ENCODE data around the gene NABP2.

NABP2 gene

DNA sequence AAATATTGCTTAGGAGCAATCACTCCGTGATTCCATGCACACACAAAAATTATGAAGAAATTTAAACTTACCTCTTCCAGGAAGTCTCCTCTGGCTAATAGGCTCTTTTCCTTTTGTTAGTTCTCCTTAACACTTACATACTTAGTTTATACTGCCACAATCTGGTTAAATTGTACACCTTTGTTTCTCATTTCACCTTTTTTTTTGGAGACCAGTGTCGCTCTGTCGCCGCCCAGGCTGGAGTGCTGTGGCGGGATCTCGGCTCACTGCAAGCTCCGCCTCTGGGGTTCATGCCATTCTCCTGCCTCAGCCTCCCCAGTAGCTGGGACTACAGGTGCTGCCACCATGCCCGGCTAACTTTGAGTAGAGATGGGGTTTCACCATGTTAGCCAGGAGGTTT is 36.2 kb downstream of the NABP2 start:
- no peak for TF ChIP-seq EZH2 (IDR thresholded peaks at IDR 0.05; ENCODE audit: borderline replicate concordance, low read depth, low read length, severe bottlenecking)
- TF ChIP-seq, protein P1, sequence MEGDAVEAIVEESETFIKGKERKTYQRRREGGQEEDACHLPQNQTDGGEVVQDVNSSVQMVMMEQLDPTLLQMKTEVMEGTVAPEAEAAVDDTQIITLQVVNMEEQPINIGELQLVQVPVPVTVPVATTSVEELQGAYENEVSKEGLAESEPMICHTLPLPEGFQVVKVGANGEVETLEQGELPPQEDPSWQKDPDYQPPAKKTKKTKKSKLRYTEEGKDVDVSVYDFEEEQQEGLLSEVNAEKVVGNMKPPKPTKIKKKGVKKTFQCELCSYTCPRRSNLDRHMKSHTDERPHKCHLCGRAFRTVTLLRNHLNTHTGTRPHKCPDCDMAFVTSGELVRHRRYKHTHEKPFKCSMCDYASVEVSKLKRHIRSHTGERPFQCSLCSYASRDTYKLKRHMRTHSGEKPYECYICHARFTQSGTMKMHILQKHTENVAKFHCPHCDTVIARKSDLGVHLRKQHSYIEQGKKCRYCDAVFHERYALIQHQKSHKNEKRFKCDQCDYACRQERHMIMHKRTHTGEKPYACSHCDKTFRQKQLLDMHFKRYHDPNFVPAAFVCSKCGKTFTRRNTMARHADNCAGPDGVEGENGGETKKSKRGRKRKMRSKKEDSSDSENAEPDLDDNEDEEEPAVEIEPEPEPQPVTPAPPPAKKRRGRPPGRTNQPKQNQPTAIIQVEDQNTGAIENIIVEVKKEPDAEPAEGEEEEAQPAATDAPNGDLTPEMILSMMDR (IDR thresholded peaks at IDR 0.05; ENCODE audit: borderline replicate concordance, extremely low read depth, low read length, poor library complexity, severe bottlenecking), result no peak
- no peak overlapping the region for H2AFZ ChIP-seq (ENCODE audit: low read depth, low read length)
- peaks cover 10% of the 10 kb centered on the region; the same call in 1 of the 2 replicates for H4K20me1 ChIP-seq (ENCODE audit: insufficient read depth, low read length)
- no peak overlapping the region for H3K9ac ChIP-seq (ENCODE audit: low read depth, low read length)
- DNase-seq, result no peak
- peaks cover 27% of the 10 kb centered on the region for H3K79me2 ChIP-seq (ENCODE audit: insufficient read depth, low read length)
- no peak overlapping the region for H3K4me2 ChIP-seq (ENCODE audit: insufficient read depth, low read length)
- H3K36me3 ChIP-seq (ENCODE audit: insufficient read depth, low read length), result peaks cover 25% of the 10 kb centered on the region
- no peak overlapping the region for H3K27ac ChIP-seq (ENCODE audit: low read length)
- H3K9me3 ChIP-seq (ENCODE audit: insufficient read depth, low read length, severe bottlenecking), result no peaks in the 10 kb centered on the region
- H3K27me3 ChIP-seq (ENCODE audit: insufficient read depth, low read length, poor library complexity), result no peaks in the 10 kb centered on the region
- ATAC-seq (ENCODE audit: insufficient read depth, low read depth), result no peak
- H3K4me3 ChIP-seq (ENCODE audit: low read depth in 1 of 2, low read length in 2 of 2), result no peak overlapping the region
- H3K4me1 ChIP-seq (ENCODE audit: insufficient read depth, low read length), result peaks cover 31% of the 10 kb centered on the region

DNA sequence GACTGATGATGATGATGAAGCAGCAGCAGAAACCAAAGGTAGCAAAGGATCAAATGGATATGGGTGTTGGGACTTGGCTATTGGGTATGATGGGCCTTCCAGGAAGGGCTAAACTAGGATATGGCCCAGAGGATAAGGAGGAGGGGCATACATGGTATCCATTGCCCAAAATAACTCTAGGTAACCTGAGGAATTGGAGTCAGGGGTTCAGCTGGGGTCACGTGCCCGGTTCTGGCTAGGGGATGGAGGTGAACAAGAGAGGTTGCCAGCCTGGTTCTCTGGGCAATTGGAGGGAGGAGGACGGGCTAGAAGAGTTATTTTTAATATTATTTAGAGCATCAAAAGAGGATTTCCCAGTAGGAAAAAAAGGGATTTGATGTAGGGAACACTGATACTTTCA is 36.8 kb downstream of the NABP2 start:
- H3K27ac ChIP-seq (ENCODE audit: low read length), result no peak overlapping the region
- peaks cover 31% of the 10 kb centered on the region for H3K4me1 ChIP-seq (ENCODE audit: insufficient read depth, low read length)
- H3K4me3 ChIP-seq (ENCODE audit: low read depth in 1 of 2, low read length in 2 of 2), result no peak overlapping the region
- H2AFZ ChIP-seq (ENCODE audit: low read depth, low read length), result no peak overlapping the region
- H3K36me3 ChIP-seq (ENCODE audit: insufficient read depth, low read length), result peaks cover 20% of the 10 kb centered on the region
- DNase-seq, result no peak
- no peaks in the 10 kb centered on the region for H3K27me3 ChIP-seq (ENCODE audit: insufficient read depth, low read length, poor library complexity)
- ATAC-seq (ENCODE audit: insufficient read depth, low read depth), result no peak
- H3K9ac ChIP-seq (ENCODE audit: low read depth, low read length), result no peak overlapping the region
- H3K79me2 ChIP-seq (ENCODE audit: insufficient read depth, low read length), result peaks cover 22% of the 10 kb centered on the region
- H4K20me1 ChIP-seq (ENCODE audit: insufficient read depth, low read length), result peaks cover 10% of the 10 kb centered on the region; the same call in 1 of the 2 replicates
- no peaks in the 10 kb centered on the region for H3K9me3 ChIP-seq (ENCODE audit: insufficient read depth, low read length, severe bottlenecking)
- H3K4me2 ChIP-seq (ENCODE audit: insufficient read depth, low read length), result no peak overlapping the region
- TF ChIP-seq, protein P1 (IDR thresholded peaks at IDR 0.05; ENCODE audit: borderline replicate concordance, extremely low read depth, low read length, poor library complexity, severe bottlenecking), result no peak
- no peak for TF ChIP-seq EZH2 (IDR thresholded peaks at IDR 0.05; ENCODE audit: borderline replicate concordance, low read depth, low read length, severe bottlenecking)

DNA sequence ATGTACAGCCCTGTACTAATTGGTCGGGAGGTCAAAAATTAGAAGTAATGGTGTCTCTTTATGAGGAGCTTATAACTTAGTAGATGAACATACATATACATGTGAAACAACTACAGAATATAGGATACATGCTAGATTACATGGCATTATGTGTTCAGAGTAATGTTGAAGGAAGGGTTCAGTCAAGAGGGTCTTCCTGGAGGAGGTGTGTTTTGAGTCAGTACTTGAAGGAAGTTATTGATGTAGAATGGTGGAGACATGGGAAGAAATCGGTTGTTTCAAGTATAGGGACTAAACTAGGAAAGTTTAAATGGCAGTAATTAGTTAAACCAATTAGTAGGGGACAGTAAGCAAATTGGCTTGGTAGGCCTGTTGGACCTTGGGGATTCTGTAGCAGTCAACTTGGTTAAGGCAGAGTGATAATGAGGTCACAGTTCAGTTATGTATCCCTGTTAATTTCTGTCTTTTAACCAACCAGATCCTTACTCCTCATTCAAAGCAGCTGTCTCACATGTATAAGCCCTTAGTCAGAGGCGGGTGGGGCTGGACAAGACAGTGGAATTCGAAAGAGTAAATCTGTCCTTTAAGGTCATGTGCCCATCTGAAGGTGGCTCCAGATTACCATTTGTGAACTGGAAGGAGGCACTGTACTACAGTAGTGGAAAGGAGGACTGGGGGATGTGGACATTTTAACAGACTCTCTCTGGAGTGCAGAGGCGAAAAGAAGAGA is 37.5 kb downstream of the NABP2 start:
- no peaks in the 10 kb centered on the region for H3K9me3 ChIP-seq (ENCODE audit: insufficient read depth, low read length, severe bottlenecking)
- ATAC-seq (ENCODE audit: insufficient read depth, low read depth), result no peak
- no peak overlapping the region for H2AFZ ChIP-seq (ENCODE audit: low read depth, low read length)
- DNase-seq, result no peak
- no peaks in the 10 kb centered on the region for H3K27me3 ChIP-seq (ENCODE audit: insufficient read depth, low read length, poor library complexity)
- no peak overlapping the region for H3K9ac ChIP-seq (ENCODE audit: low read depth, low read length)
- no peak overlapping the region for H3K4me3 ChIP-seq (ENCODE audit: low read depth in 1 of 2, low read length in 2 of 2)
- H3K4me1 ChIP-seq (ENCODE audit: insufficient read depth, low read length), result peaks cover 30% of the 10 kb centered on the region
- peaks cover 7% of the 10 kb centered on the region; the same call in 1 of the 2 replicates for H4K20me1 ChIP-seq (ENCODE audit: insufficient read depth, low read length)
- TF ChIP-seq EZH2 (IDR thresholded peaks at IDR 0.05; ENCODE audit: borderline replicate concordance, low read depth, low read length, severe bottlenecking), result no peak
- TF ChIP-seq, protein P1 (IDR thresholded peaks at IDR 0.05; ENCODE audit: borderline replicate concordance, extremely low read depth, low read length, poor library complexity, severe bottlenecking), result no peak
- H3K36me3 ChIP-seq (ENCODE audit: insufficient read depth, low read length), result peaks cover 12% of the 10 kb centered on the region
- no peak overlapping the region for H3K4me2 ChIP-seq (ENCODE audit: insufficient read depth, low read length)
- H3K27ac ChIP-seq (ENCODE audit: low read length), result no peak overlapping the region
- peaks cover 15% of the 10 kb centered on the region for H3K79me2 ChIP-seq (ENCODE audit: insufficient read depth, low read length)

All from DND-41 (cell line).